Fibroblast of skin of abdomen (primary cell): ENCODE data around the gene RIOK2. TPM values are rescaled to one million over a fixed set of nuclear protein-coding genes. Genes with fewer than 3 reads are reported as not detected.
"Not testable (repeated sequence)": the region's sequence is repeated elsewhere in the genome, so short reads cannot be mapped to it uniquely, and the experiment has no call there.

Source experiments
- DNase-seq: peaks from one replicate; pipeline ENCODE4 v3.0.0-alpha.2; 2013
- polyA plus RNA-seq, 2 experiments: library from polyadenylated mRNA; unstranded; fragments of 120-200 nt; gene quantifications; one replicate each; pipeline ENCODE4 v1.2.1, GENCODE V29; 2013; ENCODE audit not compliant: insufficient read length in 2 of 2

RIOK2 gene
- polyA plus RNA-seq (2013, experiment 1 of 2; ENCODE audit: insufficient read length): 33.0 TPM
- 35.6 TPM for polyA plus RNA-seq (2013, experiment 2 of 2; ENCODE audit: insufficient read length)

- peak; percentile 97 for DNase-seq
These were observed at the start of gene RIOK2 for GRCh38 chr5:97183100-97183929. RIOK2 (minus strand) TSS chr5:97183247; CDS start chr5:97183191, 56 bp downstream.

- peak; percentile 77 for DNase-seq
These were observed 48.1 kb upstream of the RIOK2 start for GRCh38 chr5:97231025-97231636.

- no peak for DNase-seq
These were observed 46.7 kb upstream of the RIOK2 start for GRCh38 chr5:97229688-97230285.

GRCh38 chr5:97229196-97229595, 46.1 kb upstream of the RIOK2 start:
- no peak for DNase-seq

GRCh38 chr5:97225222-97225621, 42.2 kb upstream of the RIOK2 start:
- no peak for DNase-seq

GRCh38 chr5:97224112-97224750, 41.2 kb upstream of the RIOK2 start:
- peak; percentile 67 for DNase-seq

GRCh38 chr5:97223596-97223995, 40.5 kb upstream of the RIOK2 start:
- DNase-seq: no peak

- no peak for DNase-seq
These were observed 26.3 kb upstream of the RIOK2 start for GRCh38 chr5:97209343-97209742.

GRCh38 chr5:97208714-97209113, 25.7 kb upstream of the RIOK2 start:
- no peak for DNase-seq

- DNase-seq: no peak
These were observed 25.2 kb upstream of the RIOK2 start for GRCh38 chr5:97208184-97208713.

- no peak for DNase-seq
These were observed 11.3 kb upstream of the RIOK2 start for GRCh38 chr5:97194366-97194765.

- no peak for DNase-seq
These were observed 10.3 kb upstream of the RIOK2 start for GRCh38 chr5:97193355-97193688.

GRCh38 chr5:97192580-97193354, 9.7 kb upstream of the RIOK2 start:
- peak; percentile 4 for DNase-seq

- DNase-seq: no peak
These were observed 8.8 kb upstream of the RIOK2 start for GRCh38 chr5:97191893-97192292.

- not testable (repeated sequence) for DNase-seq
These were observed 6.5 kb upstream of the RIOK2 start for GRCh38 chr5:97189523-97189922.

- no peak for DNase-seq
These were observed 825 bp upstream of the RIOK2 start for GRCh38 chr5:97183930-97184213.

- no peak for DNase-seq
These were observed 412 bp downstream of the RIOK2 start for GRCh38 chr5:97182571-97183099.

GRCh38 chr5:97181856-97182545, 1.0 kb downstream of the RIOK2 start:
- no peak for DNase-seq

GRCh38 chr5:97179457-97179856, 3.6 kb downstream of the RIOK2 start:
- DNase-seq: not testable (repeated sequence)

GRCh38 chr5:97172227-97172626, 10.8 kb downstream of the RIOK2 start:
- no peak for DNase-seq

- DNase-seq: no peak
These were observed 11.3 kb downstream of the RIOK2 start for GRCh38 chr5:97171703-97172102.
